CD4-positive, alpha-beta memory T cell (primary cell): ENCODE data around the gene DDAH2. TPM values are rescaled to one million over a fixed set of nuclear protein-coding genes. Genes with fewer than 3 reads are reported as not detected.

Source experiments
- CTCF ChIA-PET: fragments of 350-600 bp; sonication (Branson Sonifier 250); formaldehyde crosslinking; loops from one replicate; lab custom pipeline; 2021; ENCODE audit warnings: inconsistent platforms; ENCODE audit not compliant: partially characterized antibody; lab: Charles Lee
- POLR2A ChIA-PET: fragments of 350-600 bp; sonication (Branson Sonifier 250); formaldehyde crosslinking; loops from one replicate; lab custom pipeline; 2021; ENCODE audit not compliant: partially characterized antibody; lab: Charles Lee
- DNase-seq, 5 donors: peaks; one replicate each; pipeline versions ENCODE4 v3.0.0 to v3.0.0-alpha.2; 2020 to 2022; ENCODE audit warnings: mixed read lengths in 1 of 5
- H3K27ac ChIP-seq: one replicate; pipeline ENCODE4 v1.7.0; 2013; ENCODE audit warnings: low read depth, low read length
- H3K27me3 ChIP-seq: 2 replicates; pipeline ENCODE4 v1.7.0; 2013; ENCODE audit warnings: mild to moderate bottlenecking, low read length, moderate library complexity; ENCODE audit not compliant: insufficient read depth
- H3K36me3 ChIP-seq: 2 replicates; pipeline ENCODE4 v1.7.0; 2013; ENCODE audit warnings: mild to moderate bottlenecking, low read length, moderate library complexity; ENCODE audit not compliant: insufficient read depth
- H3K4me1 ChIP-seq: 2 replicates; pipeline ENCODE4 v1.7.0; 2013; ENCODE audit warnings: mild to moderate bottlenecking, low read length, moderate library complexity; ENCODE audit not compliant: insufficient read depth
- H3K4me3 ChIP-seq, 2 donors: one replicate each; pipeline ENCODE4 v1.7.0; 2013; ENCODE audit warnings: low read length in 2 of 2, mild to moderate bottlenecking in 1 of 2
- H3K9me3 ChIP-seq, 2 donors: one replicate each; pipeline ENCODE4 v1.7.0; 2013; ENCODE audit warnings: low read length in 2 of 2, control low read depth in 1 of 2; ENCODE audit not compliant: control insufficient read depth in 1 of 2
- H3K27ac Mint-ChIP-seq, 7 donors: one replicate each; pipeline ENCODE4 v1.8.0; 2020 to 2021; ENCODE audit warnings: mixed read lengths in 7 of 7, mild to moderate bottlenecking in 6 of 7, inconsistent platforms in 3 of 7, moderate library complexity in 3 of 7
- H3K27me3 Mint-ChIP-seq, 2 donors: one replicate each; pipeline ENCODE4 v1.8.0; 2020 to 2021; ENCODE audit warnings: mixed read lengths in 2 of 2
- H3K36me3 Mint-ChIP-seq, 2 donors: one replicate each; pipeline ENCODE4 v1.8.0; 2020 to 2021; ENCODE audit warnings: mixed read lengths in 2 of 2, inconsistent platforms in 1 of 2, mild to moderate bottlenecking in 1 of 2
- H3K4me1 Mint-ChIP-seq, 4 donors: one replicate each; pipeline ENCODE4 v1.8.0; 2020 to 2021; ENCODE audit warnings: mixed read lengths in 4 of 4, mild to moderate bottlenecking in 1 of 4
- H3K4me3 Mint-ChIP-seq, 8 donors: one replicate each; pipeline ENCODE4 v1.8.0; 2020 to 2021; ENCODE audit warnings: mixed read lengths in 8 of 8, mild to moderate bottlenecking in 7 of 8, moderate library complexity in 6 of 8, inconsistent platforms in 3 of 8
- H3K9me3 Mint-ChIP-seq, 8 donors: one replicate each; pipeline ENCODE4 v1.8.0; 2020 to 2021; ENCODE audit warnings: mixed read lengths in 8 of 8, mild to moderate bottlenecking in 5 of 8, inconsistent platforms in 3 of 8, moderate library complexity in 1 of 8
- intact Hi-C: fragments of 100-400 bp; cut with micrococcal nuclease; formaldehyde crosslinking; loops from one replicate; pipeline ENCODE4 v1.15.1; 2023
- polyA plus RNA-seq, 2 donors: library from polyadenylated mRNA; unstranded; fragments of 300-500 nt; fragmentation: Illumina TruSeq; gene quantifications; one replicate each; pipeline ENCODE4 v1.2.3, GENCODE V29; 2021
- total RNA-seq, 2 experiments: library from RNA; stranded (reverse); gene quantifications; one replicate each; pipeline ENCODE4 v1.2.3, GENCODE V29; 2021

Gene DDAH2
- total and polyA plus RNA-seq, 4 experiments from 2014 or later, result 5.4 to 19.8 (median 11.9) TPM

DNA sequence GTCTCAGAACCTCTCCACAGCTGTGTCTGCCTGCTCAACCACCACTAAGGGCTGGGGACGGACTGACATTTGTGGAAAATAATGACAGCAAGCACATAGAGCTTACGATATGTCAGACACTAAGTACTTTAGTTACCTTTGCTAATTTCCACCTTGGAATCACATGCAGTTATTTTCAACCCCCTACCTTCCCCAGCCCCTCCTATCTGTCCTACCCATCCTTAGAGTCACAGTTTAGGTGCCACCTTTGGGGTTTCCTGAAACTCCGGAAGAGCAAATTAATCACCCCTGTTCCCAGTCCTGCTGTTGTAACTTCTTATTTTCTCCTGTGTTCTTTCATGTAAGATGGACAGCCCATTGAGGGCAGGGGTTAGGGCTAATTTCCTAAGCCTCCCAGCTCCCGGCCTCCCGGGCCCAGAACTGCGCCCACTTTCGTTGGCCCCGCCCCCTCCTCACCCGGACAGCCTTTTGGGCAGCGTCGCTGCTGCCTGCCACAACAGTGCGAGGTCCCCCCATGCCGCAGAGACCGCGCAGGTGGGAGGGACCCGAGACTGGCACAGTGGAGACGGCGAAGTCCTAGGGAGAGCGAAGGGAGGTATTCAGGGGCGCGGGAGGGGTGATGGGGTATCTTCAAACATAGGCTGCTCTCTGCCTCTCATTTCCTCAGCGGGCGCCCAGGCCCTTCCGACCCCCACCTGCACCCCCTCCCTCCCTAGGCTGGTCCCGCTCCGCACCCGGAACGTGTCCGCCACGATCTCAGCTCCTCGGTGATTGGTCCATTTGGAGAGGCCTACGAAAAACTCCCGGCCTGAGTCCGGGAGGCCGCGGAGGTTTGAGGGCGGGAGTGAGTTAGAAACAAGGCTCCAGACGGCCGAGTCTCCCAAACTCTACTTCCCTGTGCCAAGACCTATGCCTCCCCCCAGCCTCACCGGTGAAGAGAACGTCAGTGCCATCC is 1.1 kb downstream of the DDAH2 start:
- intact Hi-C loops, result loop anchor here (2.0 kb wide), 1 partner anchor 89 kb away; no protein-coding TSS in a partner anchor
- POLR2A ChIA-PET, result interaction anchor here (0.5 to 7.6 kb wide), 11 partner anchors 10 to 161 kb away, joined by 3 to 77 read pairs (median 4); partner anchors contain the start of genes ABHD16A, CLIC1, HSPA1B and LY6G6D
- Histone ChIP-seq H3K36me3 (peaks cover 21% of the 10 kb centered on the region), H3K4me1 (peaks cover 50% of the 10 kb centered on the region), H3K9me3 (no peaks in the 10 kb centered on the region), H3K4me3 (no peak overlapping the region), H3K27me3 (no peaks in the 10 kb centered on the region), H3K27ac (no peak overlapping the region)
- Mint-ChIP-seq H3K27ac (peak overlapping the region in 6 of 7 donors; percentile 37 to 86 (median 72)), H3K4me1 (peaks cover 22 to 59% (median 32%) of the 10 kb centered on the region in 4 donors), H3K4me3 (peak overlapping the region; percentile 26 to 96 (median 64)), H3K9me3 (no peaks in the 10 kb centered on the region), H3K36me3 (peaks cover 24 to 28% of the 10 kb centered on the region in 2 donors), H3K27me3 (no peaks in the 10 kb centered on the region)
- CTCF ChIA-PET, result interaction anchor here (0.8 to 17.2 kb wide), 13 partner anchors 11 to 111 kb away, joined by 3 to 173 read pairs (median 7); partner anchors contain the start of genes HSPA1B, MSH5, VARS1 and VWA7
- peak in 1 of 5 donors; percentile 43 for DNase-seq

DNA sequence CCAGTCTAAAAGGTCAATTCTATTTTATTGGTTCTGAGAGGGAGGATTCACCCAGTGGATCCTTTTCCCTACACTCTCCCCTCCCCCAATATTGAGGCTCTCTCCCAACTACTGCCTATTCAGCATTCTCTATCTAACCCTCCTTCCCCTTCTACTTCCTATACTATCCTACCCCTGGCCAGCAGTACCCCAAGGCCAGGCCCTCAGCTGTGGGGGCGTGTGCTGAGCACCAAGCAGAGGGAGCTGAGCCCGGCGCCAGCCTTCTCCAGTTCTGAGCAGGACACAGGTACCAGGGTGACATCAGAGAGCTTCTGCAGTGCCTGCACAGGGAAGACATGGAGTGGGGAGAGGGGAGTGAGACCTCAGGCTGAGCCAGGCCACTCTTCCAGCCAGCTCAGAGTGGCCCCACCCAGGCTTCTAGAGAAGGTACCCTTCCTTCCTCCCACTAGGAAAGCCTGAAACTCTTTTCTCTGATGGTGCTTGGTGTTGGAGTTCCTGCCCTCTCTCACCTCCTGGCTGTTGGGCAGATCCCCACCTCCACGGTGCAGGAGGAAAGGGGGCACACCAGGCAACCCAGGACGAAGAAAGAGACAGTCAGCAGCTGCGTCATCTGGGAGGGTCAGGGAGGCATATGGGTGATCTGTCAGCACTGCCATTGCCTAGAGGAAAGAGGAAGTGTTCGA is 1.9 kb downstream of the DDAH2 start:
- peaks cover 16% of the 10 kb centered on the region for H3K36me3 ChIP-seq
- H3K36me3 Mint-ChIP-seq, result peaks cover 20 to 25% of the 10 kb centered on the region in 2 donors
- intact Hi-C loops, result no loop called here
- H3K4me1 ChIP-seq, result peaks cover 50% of the 10 kb centered on the region
- H3K9me3 Mint-ChIP-seq, result no peaks in the 10 kb centered on the region
- no peaks in the 10 kb centered on the region for H3K27me3 Mint-ChIP-seq
- no peak overlapping the region for H3K4me3 ChIP-seq
- ChIA-PET POLR2A (interaction anchor here (0.5 to 7.6 kb wide), 9 partner anchors 11 to 162 kb away, joined by 3 to 77 read pairs (median 4); partner anchors contain the start of genes ABHD16A, CLIC1, HSPA1B and LY6G6D), CTCF (interaction anchor here (1.0 to 17.2 kb wide), 9 partner anchors 12 to 112 kb away, joined by 3 to 173 read pairs (median 7); partner anchors contain the start of genes HSPA1B, MSH5 and VWA7)
- peak overlapping the region in 6 of 8 donors; percentile 44 to 74 (median 56) for H3K4me3 Mint-ChIP-seq
- no peak overlapping the region for H3K27ac ChIP-seq
- no peak for DNase-seq
- H3K9me3 ChIP-seq, result no peaks in the 10 kb centered on the region
- H3K27me3 ChIP-seq, result no peaks in the 10 kb centered on the region
- H3K27ac Mint-ChIP-seq, result peak overlapping the region in 6 of 7 donors; percentile 37 to 86 (median 72)
- peaks cover 21 to 59% (median 32%) of the 10 kb centered on the region in 4 donors for H3K4me1 Mint-ChIP-seq

DNA sequence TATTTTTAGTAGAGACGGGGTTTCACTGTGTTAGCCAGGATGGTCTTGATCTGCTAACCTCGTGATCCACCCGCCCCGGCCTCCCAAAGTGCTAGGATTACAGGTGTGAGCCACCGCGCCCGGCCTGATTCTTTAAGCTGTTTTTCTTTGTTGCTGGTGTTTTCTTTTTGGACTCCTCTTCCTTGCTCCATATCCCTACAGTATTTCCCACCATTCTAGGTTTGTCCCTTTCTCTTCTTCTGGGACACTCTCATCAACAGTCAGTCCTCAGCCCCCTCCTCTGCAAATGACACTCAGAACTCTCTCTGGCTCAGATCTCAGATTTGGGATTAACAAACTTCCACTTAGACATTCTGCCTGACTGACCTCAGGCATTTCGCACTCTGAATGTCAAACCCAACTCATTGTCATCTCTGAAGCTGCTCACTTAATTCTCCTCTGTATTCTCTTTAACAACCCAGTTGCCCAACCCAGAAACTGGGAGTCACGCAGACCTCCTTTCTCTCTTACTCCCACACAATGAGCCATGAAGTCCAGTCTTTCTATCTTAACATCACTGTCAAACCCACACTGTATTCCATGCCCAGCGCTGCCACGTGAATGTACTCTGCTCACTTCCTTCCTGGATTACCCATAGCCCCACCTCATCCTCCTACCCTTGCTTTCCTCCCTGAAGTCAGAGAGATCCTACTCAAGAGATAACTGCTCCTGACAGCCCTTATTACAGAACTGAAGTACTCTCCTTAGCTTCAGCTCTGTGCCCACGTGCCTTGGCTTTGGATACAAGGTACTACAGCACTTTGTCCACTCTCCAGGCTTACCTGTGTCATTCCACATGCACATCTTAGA is 3.4 kb downstream of the DDAH2 start:
- Mint-ChIP-seq H3K27ac (peak overlapping the region in 5 of 7 donors; percentile 12 to 63 (median 53)), H3K9me3 (no peaks in the 10 kb centered on the region), H3K36me3 (peaks cover 10 to 12% of the 10 kb centered on the region in 2 donors), H3K4me3 (no peak overlapping the region), H3K4me1 (peaks cover 19 to 55% (median 32%) of the 10 kb centered on the region in 4 donors), H3K27me3 (peaks cover 0 to 2% of the 10 kb centered on the region in 2 donors)
- no peak overlapping the region for H3K4me3 ChIP-seq
- no peaks in the 10 kb centered on the region for H3K9me3 ChIP-seq
- intact Hi-C loops, result no loop called here
- no peak for DNase-seq
- H3K27ac ChIP-seq, result no peak overlapping the region
- H3K27me3 ChIP-seq, result no peaks in the 10 kb centered on the region
- H3K36me3 ChIP-seq, result peaks cover 4% of the 10 kb centered on the region
- ChIA-PET POLR2A (interaction anchor here (1.0 to 7.6 kb wide), 3 partner anchors 12 to 92 kb away, joined by 3 to 77 read pairs (median 5); partner anchors contain the start of genes CLIC1 and MSH5), CTCF (interaction anchor here (1.0 to 17.2 kb wide), 6 partner anchors 31 to 128 kb away, joined by 3 to 173 read pairs (median 3); partner anchors contain the start of genes VARS1 and VWA7)
- peaks cover 43% of the 10 kb centered on the region for H3K4me1 ChIP-seq

DNA sequence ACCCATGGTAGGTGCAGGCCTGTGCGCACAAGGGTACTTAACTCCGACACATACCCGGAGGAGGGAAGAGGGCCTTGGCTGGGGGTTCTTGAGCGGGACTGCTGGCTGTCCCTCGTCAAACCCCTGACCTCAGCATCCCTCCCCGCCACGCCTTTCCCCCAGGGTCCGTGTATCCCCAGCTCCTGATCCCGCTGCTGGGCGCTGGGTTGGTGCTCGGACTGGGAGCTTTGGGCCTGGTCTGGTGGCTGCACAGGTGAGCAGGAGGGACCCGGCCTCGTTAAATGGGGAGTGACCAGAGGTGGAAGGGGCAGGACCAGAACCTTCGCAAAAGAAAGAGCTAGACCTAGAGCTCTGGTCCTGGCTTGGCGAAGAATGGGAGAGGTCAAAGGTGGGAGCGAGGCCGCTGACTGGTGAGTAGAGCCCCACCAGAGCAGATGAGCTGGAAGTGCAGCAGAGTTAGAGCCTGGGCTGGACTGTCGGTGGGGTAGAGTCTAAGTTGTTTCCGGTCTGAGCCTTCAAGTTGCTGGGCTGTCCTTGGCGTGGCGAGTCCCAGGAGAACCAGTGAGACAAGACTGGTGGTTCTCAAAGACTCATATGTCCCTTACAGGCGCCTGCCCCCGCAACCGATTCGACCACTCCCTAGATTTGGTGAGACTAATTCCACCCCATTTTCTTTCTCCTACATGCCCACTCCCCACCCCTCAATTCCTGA is 5.0 kb downstream of the DDAH2 start:
- no peak for DNase-seq
- no peaks in the 10 kb centered on the region for H3K9me3 ChIP-seq
- Mint-ChIP-seq H3K4me3 (no peak overlapping the region), H3K36me3 (peaks cover 0 to 4% of the 10 kb centered on the region in 2 donors), H3K9me3 (no peaks in the 10 kb centered on the region), H3K27me3 (peaks cover 0 to 2% of the 10 kb centered on the region in 2 donors), H3K27ac (peak overlapping the region in 2 of 7 donors; percentile 32 to 65), H3K4me1 (peaks cover 12 to 41% (median 21%) of the 10 kb centered on the region in 4 donors)
- ChIA-PET CTCF (interaction anchor here (1.0 to 1.6 kb wide), 2 partner anchors 72 to 106 kb away, joined by 3 to 4 read pairs; partner anchors contain the start of gene VARS1), POLR2A (interaction anchor here (1.0 to 7.6 kb wide), 2 partner anchors 14 to 93 kb away, joined by 3 to 77 read pairs; partner anchors contain the start of genes CLIC1 and MSH5)
- H3K36me3 ChIP-seq, result no peaks in the 10 kb centered on the region
- H3K27me3 ChIP-seq, result no peaks in the 10 kb centered on the region
- H3K4me1 ChIP-seq, result peaks cover 34% of the 10 kb centered on the region
- intact Hi-C loops, result no loop called here
- no peak overlapping the region for H3K27ac ChIP-seq
- no peak overlapping the region for H3K4me3 ChIP-seq

DNA sequence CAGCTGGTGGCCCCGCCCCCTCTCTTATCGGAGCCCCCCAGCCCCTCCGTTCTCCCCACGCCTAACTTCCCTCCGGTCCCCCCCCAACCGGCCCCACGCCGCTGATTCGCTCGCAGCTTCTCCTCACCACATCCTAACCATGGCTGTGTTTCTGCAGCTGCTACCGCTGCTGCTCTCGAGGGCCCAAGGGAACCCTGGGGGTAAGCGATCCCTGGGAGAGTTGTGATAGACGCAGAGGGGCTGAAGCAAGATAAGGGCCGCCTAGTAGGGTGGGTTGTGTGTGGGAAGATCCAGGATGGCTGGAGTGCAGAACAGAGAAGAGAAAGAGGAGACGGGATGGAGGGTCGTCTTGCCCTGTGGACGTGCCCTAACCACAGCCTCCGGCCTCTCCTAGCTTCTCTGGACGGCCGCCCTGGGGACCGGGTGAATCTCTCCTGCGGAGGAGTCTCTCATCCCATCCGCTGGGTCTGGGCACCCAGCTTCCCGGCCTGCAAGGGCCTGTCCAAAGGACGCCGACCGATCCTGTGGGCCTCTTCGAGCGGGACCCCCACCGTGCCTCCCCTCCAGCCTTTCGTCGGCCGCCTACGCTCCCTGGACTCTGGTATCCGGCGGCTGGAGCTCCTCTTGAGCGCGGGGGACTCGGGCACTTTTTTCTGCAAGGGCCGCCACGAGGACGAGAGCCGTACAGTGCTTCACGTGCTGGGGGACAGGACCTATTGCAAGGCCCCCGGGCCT is 5.7 kb downstream of the DDAH2 start, which contains the start of gene MPIG6B:
Gene MPIG6B (plus strand): TSS at position 129 of the 735 bp plus-strand sequence. CDS start 11 bp downstream, at position 140.
- peaks cover 27% of the 10 kb centered on the region for H3K4me1 ChIP-seq
- H3K27me3 ChIP-seq, result no peaks in the 10 kb centered on the region
- Mint-ChIP-seq H3K27me3 (peaks cover 0 to 2% of the 10 kb centered on the region in 2 donors), H3K9me3 (no peaks in the 10 kb centered on the region), H3K4me3 (no peak within 1 kb of the TSS), H3K27ac (peak within 1 kb of the TSS in 1 of 7 donors; percentile 32), H3K4me1 (peaks cover 11 to 34% (median 19%) of the 10 kb centered on the region in 4 donors), H3K36me3 (peaks cover 0 to 4% of the 10 kb centered on the region in 2 donors)
- CTCF ChIA-PET, result interaction anchor here (1.1 to 1.6 kb wide), 4 partner anchors 9 to 107 kb away, joined by 3 to 4 read pairs (median 3); no protein-coding TSS in a partner anchor
- no peak within 1 kb of the TSS for H3K27ac ChIP-seq
- no peaks in the 10 kb centered on the region for H3K9me3 ChIP-seq
- no peak within 1 kb of the TSS for H3K4me3 ChIP-seq
- intact Hi-C loops, result no loop called here
- no peak for DNase-seq
- POLR2A ChIA-PET, result interaction anchor here (1.0 kb wide), 1 partner anchor 91 kb away, joined by 4 read pairs; no protein-coding TSS in a partner anchor
- no peaks in the 10 kb centered on the region for H3K36me3 ChIP-seq
